ENCODE measurements around the gene SLC30A3. TPM values are rescaled to one million over a fixed set of nuclear protein-coding genes. Genes with fewer than 3 reads are reported as not detected.
A peak's percentile ranks its signal among the peaks of the same experiment; 100 is the strongest.
"Not testable (repeated sequence)": the region's sequence is repeated elsewhere in the genome, so short reads cannot be mapped to it uniquely, and the experiment has no call there.

Gene SLC30A3
- total and polyA plus RNA-seq, 2 of the 13 experiments (the other 11 are each of a cell fraction or from before 2014, with no cell fraction given) = 0.38 to 0.79 TPM

DNA sequence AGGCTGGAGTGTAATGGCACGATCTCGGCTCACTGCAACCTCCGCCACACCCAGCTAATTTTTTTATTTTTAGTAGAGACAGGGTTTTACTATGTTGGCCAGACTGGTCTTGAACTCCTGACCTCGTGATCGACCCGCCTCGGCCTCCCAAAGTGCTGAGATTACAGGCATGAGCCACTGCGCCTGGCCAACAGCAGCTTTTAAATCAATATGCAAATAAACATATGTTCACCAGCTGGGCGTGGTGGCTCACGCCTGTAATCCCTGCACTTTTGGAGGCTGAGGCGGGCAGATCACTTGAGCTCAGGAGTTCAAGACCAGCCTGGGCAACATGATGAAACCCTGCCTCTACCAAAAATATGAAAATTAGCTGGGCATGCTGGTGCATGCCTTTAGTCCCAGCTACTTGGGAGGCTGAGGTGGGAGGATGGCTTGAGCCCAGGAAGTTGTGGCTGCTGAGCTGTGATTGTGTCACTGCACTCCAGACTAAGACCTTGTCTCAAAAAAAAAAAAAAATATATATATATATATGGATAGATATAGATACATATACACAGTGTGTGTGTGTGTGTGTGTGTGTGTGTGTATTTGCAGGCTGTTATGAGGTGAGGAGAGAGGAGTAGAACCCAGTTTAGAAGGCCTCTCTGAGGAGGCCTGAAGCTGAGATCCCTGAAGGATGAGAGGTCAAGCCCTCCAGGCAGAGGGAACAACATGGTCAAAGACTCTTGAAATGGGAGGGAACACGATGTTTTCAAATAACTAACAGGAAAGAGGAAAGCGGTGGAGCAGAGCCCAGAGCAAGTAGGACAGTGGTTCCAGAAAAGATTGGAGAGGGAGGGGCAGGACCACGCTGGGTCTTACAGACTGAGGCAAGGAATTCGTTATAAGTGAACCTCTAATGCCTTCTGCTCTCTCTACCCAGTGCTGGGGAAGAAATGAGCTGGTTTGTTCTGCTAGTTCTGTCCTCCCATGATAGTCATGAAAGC lies 10.0 kb upstream of the SLC30A3 start:
- H3K9me3 ChIP-seq (ENCODE audit: low read length); H2AFZ ChIP-seq (ENCODE audit: low read length); intact Hi-C loops (cut with micrococcal nuclease; ENCODE audit: unreplicated experiment); BruUV-seq (replicated peaks); DNase-seq (ENCODE audit: low spot score); H4K20me1 ChIP-seq (ENCODE audit: insufficient read depth, low read length); H3K9ac ChIP-seq (ENCODE audit: insufficient read depth, low read depth, low read length); H3K79me2 ChIP-seq (ENCODE audit: insufficient read depth, low read length); H3K27ac ChIP-seq (ENCODE audit: extremely low read length, insufficient read depth, low read length); H3K36me3 ChIP-seq (replicated peaks in 1 of 2; ENCODE audit: control insufficient read depth in 1 of 2, insufficient read depth in 2 of 2, low read length in 2 of 2); CTCF ChIA-PET (ENCODE audit: low intra/inter-chr PET ratio, low total read pairs); in situ Hi-C loops (cut with HindIII; ENCODE audit: extremely low pct_ligation_motif_present, low pct_unique_long_range_greater_than_20kb); FAIRE-seq; H3K4me2 ChIP-seq (ENCODE audit: low read depth, low read length); H3K4me3 ChIP-seq (replicated peaks in 1 of 3; ENCODE audit: insufficient read depth in 1 of 3, low read depth in 2 of 3, low read length in 3 of 3); TF ChIP-seq NR2F6 (CRISPR knock-in tag; IDR thresholded peaks at IDR 0.05): not testable (repeated sequence)
- TF ChIP-seq KAT2B (IDR thresholded peaks at IDR 0.05; ENCODE audit: borderline replicate concordance, low read depth, low read length) (peak; percentile 24; the same call in 1 of the 2 replicates), NR2F6 (IDR thresholded peaks at IDR 0.05) (peak; percentile 25; the same call in 1 of the 2 replicates), ZMYM3 (CRISPR knock-in tag; IDR thresholded peaks at IDR 0.05) (peak; percentile 48), ONECUT2 (CRISPR knock-in tag; IDR thresholded peaks at IDR 0.05) (peak; percentile 60), NR2F1 (CRISPR knock-in tag; IDR thresholded peaks at IDR 0.05) (peak in 1 of 2 experiments; percentile 30; a peak in 1 of 4 replicates), RARA (CRISPR knock-in tag; IDR thresholded peaks at IDR 0.05) (peak; percentile 40; the same call in 1 of the 2 replicates), SALL1 (CRISPR knock-in tag; IDR thresholded peaks at IDR 0.05) (peak; percentile 37; the same call in 1 of the 2 replicates)
- TF ChIP-seq, protein P1, sequence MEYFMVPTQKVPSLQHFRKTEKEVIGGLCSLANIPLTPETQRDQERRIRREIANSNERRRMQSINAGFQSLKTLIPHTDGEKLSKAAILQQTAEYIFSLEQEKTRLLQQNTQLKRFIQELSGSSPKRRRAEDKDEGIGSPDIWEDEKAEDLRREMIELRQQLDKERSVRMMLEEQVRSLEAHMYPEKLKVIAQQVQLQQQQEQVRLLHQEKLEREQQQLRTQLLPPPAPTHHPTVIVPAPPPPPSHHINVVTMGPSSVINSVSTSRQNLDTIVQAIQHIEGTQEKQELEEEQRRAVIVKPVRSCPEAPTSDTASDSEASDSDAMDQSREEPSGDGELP (IDR thresholded peaks at IDR 0.05; ENCODE audit: borderline replicate concordance, low read depth) = peak; percentile 83
- Histone ChIP-seq H3K4me1 (ENCODE audit: insufficient read depth, low read length) (peaks cover 12% of the 10 kb centered on the region; the same call in 1 of the 2 replicates), H3K27me3 (ENCODE audit: control insufficient read depth in 1 of 2, insufficient read depth in 2 of 2, low read length in 2 of 2) (peaks cover 7 to 66% of the 10 kb centered on the region in 2 experiments; a peak in 4 of 5 replicates)
- ATAC-seq = peak; percentile 41; the same call in 2 of the 3 replicates
- WGBS (ENCODE audit: low lambda C conversion rate) = 25% methylated on average over 15 of the region's 15 CpGs
- POLR2A ChIA-PET = interaction anchor here (0.6 to 1.7 kb wide), 5 partner anchors 10 to 254 kb away, joined by 3 to 6 read pairs (median 3); partner anchors contain the start of genes ATRAID, SLC30A3 and SLC5A6
